MCF 10A (cell line): ENCODE measurements around the gene TEAD1. TPM values are rescaled to one million over a fixed set of nuclear protein-coding genes. Genes with fewer than 3 reads are reported as not detected.
A peak's percentile ranks its signal among the peaks of the same experiment; 100 is the strongest.

ENCODE experiments used
- BruUV-seq: library from RNA; stranded (reverse); fragments of 400-500 nt; replicated peaks from 2 replicates; lab custom pipeline; 2021; lab: Mats Ljungman, UMichigan
- CTCF ChIA-PET: fragments of 300-600 bp; sonication (Branson Sonifier 250); formaldehyde crosslinking; extraction: SDS; loops from one replicate; lab custom pipeline; 2021; ENCODE audit warnings: antibody characterized with exemption, inconsistent platforms; lab: Yijun Ruan, JAX
- POLR2A ChIA-PET: fragments of 300-600, 350-650 bp; sonication (Branson Sonifier 250); formaldehyde crosslinking; extraction: SDS; loops from one replicate; lab custom pipeline; 2020; ENCODE audit warnings: antibody characterized with exemption, inconsistent platforms; lab: Yijun Ruan, JAX
- DNase-seq: peaks from one replicate; pipeline ENCODE4 v3.0.0-alpha.2; 2018; ENCODE audit not compliant: unreplicated experiment
- H3K27ac Mint-ChIP-seq: one replicate; pipeline ENCODE4 v1.8.0; 2022; ENCODE audit warnings: mild to moderate bottlenecking, low read depth, mixed read lengths; ENCODE audit not compliant: unreplicated experiment
- H3K27me3 Mint-ChIP-seq: one replicate; pipeline ENCODE4 v1.8.0; 2022; ENCODE audit warnings: mixed read lengths; ENCODE audit not compliant: insufficient read depth, unreplicated experiment
- H3K36me3 Mint-ChIP-seq: one replicate; pipeline ENCODE4 v1.8.0; 2022; ENCODE audit warnings: mild to moderate bottlenecking, moderate library complexity, mixed read lengths; ENCODE audit not compliant: insufficient read depth, unreplicated experiment
- H3K4me1 Mint-ChIP-seq: one replicate; pipeline ENCODE4 v1.8.0; 2022; ENCODE audit warnings: mixed read lengths; ENCODE audit not compliant: insufficient read depth, unreplicated experiment
- H3K4me3 Mint-ChIP-seq: one replicate; pipeline ENCODE4 v1.8.0; 2022; ENCODE audit warnings: mild to moderate bottlenecking, moderate library complexity, mixed read lengths; ENCODE audit not compliant: unreplicated experiment
- H3K9me3 Mint-ChIP-seq: one replicate; pipeline ENCODE4 v1.8.0; 2022; ENCODE audit warnings: mixed read lengths; ENCODE audit not compliant: unreplicated experiment
- intact Hi-C: fragments of 100-400 bp; cut with micrococcal nuclease; formaldehyde crosslinking; loops from 2 replicates; pipeline ENCODE4 v1.14.1; 2022
- total RNA-seq: library from RNA; stranded (reverse); gene quantifications from 2 replicates; pipeline ENCODE4 v1.2.3, GENCODE V29; 2022
- TF ChIP-seq, protein P1 (sequence below): fragments of 200-600 bp; IDR thresholded peaks from one replicate; pipeline ENCODE4 v1.8.0; 2022; ENCODE audit warnings: antibody characterized with exemption, mild to moderate bottlenecking; ENCODE audit not compliant: unreplicated experiment

TEAD1 gene
- total RNA-seq, 1 experiment from 2014 or later: 123 TPM

GRCh38 chr11:12834166-12834565 is 159.9 kb downstream of the TEAD1 start:
- intact Hi-C loops: no loop called here
- peaks cover 4% of the 10 kb centered on the region for H3K36me3 Mint-ChIP-seq
- peaks cover 32% of the 10 kb centered on the region for H3K4me1 Mint-ChIP-seq
- no peak overlapping the region for H3K4me3 Mint-ChIP-seq
- peak overlapping the region; percentile 1 for H3K27ac Mint-ChIP-seq
- no TSS peak for BruUV-seq
- H3K9me3 Mint-ChIP-seq: no peaks in the 10 kb centered on the region
- H3K27me3 Mint-ChIP-seq: no peaks in the 10 kb centered on the region
- POLR2A ChIA-PET: interaction anchor here (1.4 kb wide), 1 partner anchor 28 kb away, joined by 3 read pairs; no protein-coding TSS in a partner anchor
- DNase-seq: no peak
- CTCF ChIA-PET: no interaction called here
- TF ChIP-seq, protein P1, sequence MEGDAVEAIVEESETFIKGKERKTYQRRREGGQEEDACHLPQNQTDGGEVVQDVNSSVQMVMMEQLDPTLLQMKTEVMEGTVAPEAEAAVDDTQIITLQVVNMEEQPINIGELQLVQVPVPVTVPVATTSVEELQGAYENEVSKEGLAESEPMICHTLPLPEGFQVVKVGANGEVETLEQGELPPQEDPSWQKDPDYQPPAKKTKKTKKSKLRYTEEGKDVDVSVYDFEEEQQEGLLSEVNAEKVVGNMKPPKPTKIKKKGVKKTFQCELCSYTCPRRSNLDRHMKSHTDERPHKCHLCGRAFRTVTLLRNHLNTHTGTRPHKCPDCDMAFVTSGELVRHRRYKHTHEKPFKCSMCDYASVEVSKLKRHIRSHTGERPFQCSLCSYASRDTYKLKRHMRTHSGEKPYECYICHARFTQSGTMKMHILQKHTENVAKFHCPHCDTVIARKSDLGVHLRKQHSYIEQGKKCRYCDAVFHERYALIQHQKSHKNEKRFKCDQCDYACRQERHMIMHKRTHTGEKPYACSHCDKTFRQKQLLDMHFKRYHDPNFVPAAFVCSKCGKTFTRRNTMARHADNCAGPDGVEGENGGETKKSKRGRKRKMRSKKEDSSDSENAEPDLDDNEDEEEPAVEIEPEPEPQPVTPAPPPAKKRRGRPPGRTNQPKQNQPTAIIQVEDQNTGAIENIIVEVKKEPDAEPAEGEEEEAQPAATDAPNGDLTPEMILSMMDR: no peak

DNA sequence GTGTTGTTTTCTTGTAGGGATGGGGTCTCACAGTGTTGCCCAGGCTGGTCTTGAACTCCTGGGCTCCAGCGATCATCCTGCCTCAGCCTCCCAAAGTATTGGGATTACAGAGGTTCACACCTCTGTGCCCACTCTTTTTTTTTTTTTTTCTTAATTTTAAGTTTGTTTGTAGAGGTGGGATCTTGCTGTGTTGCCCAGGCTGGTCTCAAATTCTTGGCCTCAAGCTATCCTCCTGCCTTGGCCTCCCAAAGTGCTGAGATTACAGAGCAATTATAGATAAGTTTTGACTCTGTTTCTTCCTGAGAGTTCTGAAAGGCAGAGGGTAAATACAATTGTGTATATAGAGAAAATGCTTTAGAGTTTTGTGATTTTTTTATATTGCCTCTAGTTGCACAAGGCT is 160.4 kb downstream of the TEAD1 start:
- TF ChIP-seq, protein P1: no peak
- Mint-ChIP-seq H3K9me3 (no peaks in the 10 kb centered on the region), H3K4me1 (peaks cover 32% of the 10 kb centered on the region), H3K36me3 (no peaks in the 10 kb centered on the region), H3K4me3 (no peak overlapping the region), H3K27me3 (no peaks in the 10 kb centered on the region), H3K27ac (peak overlapping the region; percentile 1)
- POLR2A ChIA-PET: interaction anchor here (1.2 to 1.4 kb wide), 2 partner anchors 29 to 65 kb away, joined by 3 to 4 read pairs; no protein-coding TSS in a partner anchor
- no TSS peak for BruUV-seq
- CTCF ChIA-PET: no interaction called here
- DNase-seq: no peak
- intact Hi-C loops: no loop called here

GRCh38 chr11:12835286-12835685 is 161.1 kb downstream of the TEAD1 start:
- POLR2A ChIA-PET: interaction anchor here (1.2 kb wide), 1 partner anchor 65 kb away, joined by 4 read pairs; no protein-coding TSS in a partner anchor
- Mint-ChIP-seq H3K4me3 (no peak overlapping the region), H3K27me3 (no peaks in the 10 kb centered on the region), H3K4me1 (peaks cover 34% of the 10 kb centered on the region), H3K9me3 (no peaks in the 10 kb centered on the region), H3K27ac (peak overlapping the region; percentile 57), H3K36me3 (no peaks in the 10 kb centered on the region)
- CTCF ChIA-PET: no interaction called here
- TF ChIP-seq, protein P1: no peak
- BruUV-seq: no TSS peak
- intact Hi-C loops: no loop called here
- DNase-seq: peak; percentile 30

DNA sequence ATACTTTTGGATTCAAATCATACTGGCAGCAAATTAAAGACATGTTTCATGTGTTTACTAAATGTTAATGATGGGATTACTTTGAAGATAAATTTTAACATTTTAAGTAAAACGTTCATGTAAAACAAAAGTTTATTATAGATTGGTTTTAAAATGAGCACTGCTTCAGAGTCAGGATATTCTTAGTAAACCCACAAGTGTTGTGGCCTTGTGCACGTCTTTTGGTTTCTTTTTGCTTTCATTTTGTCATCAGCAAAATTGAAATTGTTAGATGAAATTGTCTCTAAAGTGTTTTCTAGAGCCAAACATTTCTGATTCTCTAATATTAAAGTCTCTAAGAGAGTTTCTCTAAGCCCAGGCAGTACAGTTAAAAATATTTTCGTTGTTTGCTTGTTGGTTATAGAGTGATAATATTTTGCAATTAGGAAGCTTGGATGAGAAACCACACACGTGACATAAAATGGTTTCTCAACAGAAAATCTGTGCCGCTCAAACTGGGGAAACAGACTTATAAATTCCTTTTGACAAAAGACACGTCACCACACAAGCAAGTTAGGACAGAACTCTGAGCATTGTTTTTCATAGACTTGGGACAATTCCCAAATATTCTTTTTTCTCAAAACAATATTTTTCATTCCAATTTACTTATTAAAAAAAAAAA is 164.4 kb downstream of the TEAD1 start:
- Mint-ChIP-seq H3K9me3 (no peaks in the 10 kb centered on the region), H3K36me3 (no peaks in the 10 kb centered on the region), H3K4me3 (peak overlapping the region; percentile 65), H3K27me3 (no peaks in the 10 kb centered on the region), H3K27ac (peak overlapping the region; percentile 91), H3K4me1 (peaks cover 47% of the 10 kb centered on the region)
- BruUV-seq: TSS peak; percentile 99
- ChIA-PET POLR2A (interaction anchor here (0.9 to 5.5 kb wide), 15 partner anchors 10 to 461 kb away, joined by 3 to 49 read pairs (median 6); partner anchors contain the start of gene PARVA), CTCF (interaction anchor here (0.9 kb wide), 1 partner anchor 408 kb away, joined by 3 read pairs; no protein-coding TSS in a partner anchor)
- intact Hi-C loops: no loop called here
- peak; percentile 94 for DNase-seq
- TF ChIP-seq, protein P1: no peak
